ENCODE measurements around the gene DUS4L.
"Not testable (repeated sequence)": the region's sequence is repeated elsewhere in the genome, so short reads cannot be mapped to it uniquely, and the experiment has no call there.

The DUS4L gene

DNA sequence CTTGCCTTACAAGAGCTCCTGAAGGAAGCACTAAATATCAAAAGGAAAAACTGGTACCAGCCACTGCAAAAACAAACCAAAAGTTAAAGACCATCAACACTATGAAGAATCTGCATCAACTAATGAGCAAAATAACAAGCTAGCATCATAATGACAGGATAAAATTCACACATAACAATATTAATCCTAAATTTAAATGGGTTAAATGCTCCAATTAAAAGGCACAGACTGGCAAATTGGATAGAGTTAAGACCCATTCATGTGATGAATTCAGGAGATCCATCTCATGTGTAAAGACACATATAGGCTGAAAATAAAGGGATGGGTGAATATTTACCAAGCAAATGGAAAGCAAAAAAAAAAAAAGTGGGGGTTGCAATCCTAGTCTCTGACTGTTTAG, 29.6 kb upstream of the DUS4L start:
- H3K36me3 Mint-ChIP-seq (ENCODE audit: low read depth): peaks cover 65% of the 10 kb centered on the region
- no peak for TF ChIP-seq CTCF (IDR thresholded peaks at IDR 0.05; ENCODE audit: unreplicated experiment in 3 of 3)
- H3K9me3 Mint-ChIP-seq: peaks cover 30% of the 10 kb centered on the region
- peaks cover 5% of the 10 kb centered on the region for H3K4me1 Mint-ChIP-seq
- no peak overlapping the region for H3K27ac Mint-ChIP-seq
- no peaks in the 10 kb centered on the region for H3K27me3 Mint-ChIP-seq (ENCODE audit: low read depth)
- no peak overlapping the region for H3K4me3 Mint-ChIP-seq

DNA sequence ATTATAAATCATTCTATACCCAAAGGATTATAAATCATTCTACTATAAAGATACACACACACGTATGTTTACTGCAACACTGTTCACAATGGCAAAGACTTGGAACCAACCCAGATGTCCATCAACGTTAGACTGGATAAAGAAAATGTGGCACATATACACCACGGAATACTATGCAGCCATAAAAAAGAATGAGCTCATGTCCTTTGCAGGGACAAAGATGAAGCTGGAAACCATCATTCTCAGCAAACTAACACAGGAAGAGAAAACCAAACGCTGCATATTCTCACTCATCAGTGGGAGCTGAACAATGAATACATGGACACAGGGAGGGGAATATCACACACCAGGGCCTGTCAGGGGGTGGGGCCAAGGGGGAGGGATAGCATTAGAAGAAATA, 26.5 kb upstream of the DUS4L start:
- H3K9me3 Mint-ChIP-seq: peaks cover 30% of the 10 kb centered on the region
- not testable (repeated sequence) for H3K4me3 Mint-ChIP-seq; H3K4me1 Mint-ChIP-seq; H3K27me3 Mint-ChIP-seq (ENCODE audit: low read depth); H3K27ac Mint-ChIP-seq
- H3K36me3 Mint-ChIP-seq (ENCODE audit: low read depth): peaks cover 76% of the 10 kb centered on the region

DNA sequence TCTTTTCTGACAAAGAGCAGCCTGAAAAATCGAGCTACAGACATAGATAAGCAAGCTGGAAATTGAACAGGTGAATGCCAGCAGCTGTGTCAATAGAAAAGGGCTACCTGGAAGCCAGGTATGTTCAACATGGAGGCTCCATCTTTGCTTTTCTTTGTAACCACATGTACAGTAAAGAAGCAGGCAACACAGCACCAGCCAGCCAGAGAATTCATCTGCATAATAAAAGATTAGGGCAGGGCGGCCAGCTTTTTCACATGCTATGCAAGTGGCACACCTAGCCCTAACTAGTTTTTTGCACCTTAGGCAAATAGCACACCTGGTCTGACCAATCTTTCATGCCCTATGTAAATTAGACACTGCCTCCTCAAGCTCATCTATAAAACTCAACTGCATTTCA, 25.8 kb upstream of the DUS4L start:
- Mint-ChIP-seq H3K4me1 (peaks cover 5% of the 10 kb centered on the region), H3K9me3 (peaks cover 32% of the 10 kb centered on the region), H3K27ac (no peak overlapping the region), H3K27me3 (ENCODE audit: low read depth) (no peaks in the 10 kb centered on the region), H3K4me3 (no peak overlapping the region), H3K36me3 (ENCODE audit: low read depth) (peaks cover 79% of the 10 kb centered on the region)
- no peak for TF ChIP-seq CTCF (IDR thresholded peaks at IDR 0.05; ENCODE audit: unreplicated experiment in 3 of 3)

GRCh38 chr7:107543338-107543993, 20.3 kb upstream of the DUS4L start:
- Mint-ChIP-seq H3K27me3 (ENCODE audit: low read depth) (no peaks in the 10 kb centered on the region), H3K4me3 (no peak overlapping the region), H3K36me3 (ENCODE audit: low read depth) (peaks cover 75% of the 10 kb centered on the region), H3K4me1 (no peaks in the 10 kb centered on the region), H3K9me3 (peaks cover 28% of the 10 kb centered on the region), H3K27ac (no peak overlapping the region)
- no peak for TF ChIP-seq CTCF (IDR thresholded peaks at IDR 0.05; ENCODE audit: unreplicated experiment in 3 of 3)

DNA sequence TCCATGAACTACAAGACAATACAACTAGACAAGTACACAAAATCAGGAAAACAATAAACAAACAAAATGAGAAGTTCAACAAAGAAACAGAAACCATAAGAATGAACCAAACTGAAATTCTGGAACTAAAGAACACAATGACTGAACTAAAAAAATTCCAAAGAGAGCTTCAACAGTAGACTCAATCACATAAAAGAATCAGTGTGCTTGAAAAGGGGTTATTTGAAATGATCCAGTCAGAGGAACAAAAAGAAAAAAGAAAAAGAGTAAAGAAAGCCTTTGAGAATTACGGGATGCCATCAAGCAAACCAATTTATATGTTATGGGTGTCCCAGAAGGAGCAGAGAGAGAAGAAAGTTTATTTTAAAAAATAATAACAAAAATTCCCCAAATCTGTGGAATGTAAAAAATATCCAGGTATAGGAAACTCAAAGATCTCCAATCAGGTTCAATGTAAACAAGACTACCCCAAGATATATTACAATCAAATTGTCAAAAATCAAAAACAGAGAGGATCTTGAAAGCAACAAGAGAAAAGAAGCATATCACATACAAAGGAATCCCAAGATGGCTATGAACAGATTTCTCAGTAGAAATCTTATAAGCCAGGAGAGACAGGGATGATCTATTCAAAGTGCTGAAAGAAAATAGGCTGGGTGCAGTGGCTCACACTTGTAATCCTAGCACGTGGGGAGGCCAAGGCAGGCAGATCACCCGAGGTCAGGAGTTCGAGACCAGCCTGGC, 18.8 kb upstream of the DUS4L start:
- TF ChIP-seq CTCF (IDR thresholded peaks at IDR 0.05; ENCODE audit: unreplicated experiment in 3 of 3): no peak
- Mint-ChIP-seq H3K27me3 (ENCODE audit: low read depth) (no peaks in the 10 kb centered on the region), H3K36me3 (ENCODE audit: low read depth) (peaks cover 70% of the 10 kb centered on the region), H3K4me3 (no peak overlapping the region), H3K9me3 (peaks cover 28% of the 10 kb centered on the region), H3K27ac (no peak overlapping the region), H3K4me1 (no peaks in the 10 kb centered on the region)

DNA sequence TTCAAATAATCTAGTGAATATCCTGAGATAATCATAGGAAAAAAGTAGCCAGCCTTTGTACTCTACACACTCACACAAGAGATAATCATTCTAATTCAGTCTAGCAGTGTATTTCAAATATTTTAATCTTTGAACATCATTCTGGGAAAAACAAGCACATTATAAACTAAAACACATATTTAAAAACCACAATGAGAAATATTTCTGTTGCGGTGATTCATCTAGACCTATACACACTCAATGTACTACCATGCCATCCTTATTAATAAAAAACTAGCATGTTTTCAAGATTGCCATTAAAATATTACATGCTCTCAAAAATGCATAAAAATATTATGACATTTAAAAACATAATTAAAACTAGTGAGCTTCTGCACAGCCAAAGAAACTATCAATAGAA, 11.8 kb upstream of the DUS4L start:
- Mint-ChIP-seq H3K4me1 (no peaks in the 10 kb centered on the region), H3K9me3 (peaks cover 4% of the 10 kb centered on the region), H3K36me3 (ENCODE audit: low read depth) (peaks cover 56% of the 10 kb centered on the region), H3K4me3 (no peak overlapping the region), H3K27me3 (ENCODE audit: low read depth) (no peaks in the 10 kb centered on the region), H3K27ac (no peak overlapping the region)
- TF ChIP-seq CTCF (IDR thresholded peaks at IDR 0.05; ENCODE audit: unreplicated experiment in 3 of 3): no peak
